ENCODE results near the gene IFNL4.

Gene IFNL4
- long read RNA-seq: 0 reads

GRCh38 chr19:39248806-39249205 is at the start of gene IFNL4:
IFNL4 (minus strand) TSS chr19:39248856.
- no peak within 1 kb of the TSS for H3K4me3 ChIP-seq (replicated peaks; ENCODE audit: insufficient read depth, low read length)
- DNase-seq (ENCODE audit: low read depth in 1 of 2, low spot score in 1 of 2): no peak
- H3K27ac ChIP-seq (replicated peaks): no peak within 1 kb of the TSS
- TF ChIP-seq POLR2AphosphoS5 (IDR thresholded peaks at IDR 0.05; ENCODE audit: low read depth) (no peak), GABPA (IDR thresholded peaks at IDR 0.05; ENCODE audit: low read depth) (no peak), SPI1 (IDR thresholded peaks at IDR 0.05; ENCODE audit: borderline replicate concordance, low read depth) (no peak), CTCF (IDR thresholded peaks at IDR 0.05; ENCODE audit: insufficient read depth, low read length) (no peak)
- TF ChIP-seq, protein P1, sequence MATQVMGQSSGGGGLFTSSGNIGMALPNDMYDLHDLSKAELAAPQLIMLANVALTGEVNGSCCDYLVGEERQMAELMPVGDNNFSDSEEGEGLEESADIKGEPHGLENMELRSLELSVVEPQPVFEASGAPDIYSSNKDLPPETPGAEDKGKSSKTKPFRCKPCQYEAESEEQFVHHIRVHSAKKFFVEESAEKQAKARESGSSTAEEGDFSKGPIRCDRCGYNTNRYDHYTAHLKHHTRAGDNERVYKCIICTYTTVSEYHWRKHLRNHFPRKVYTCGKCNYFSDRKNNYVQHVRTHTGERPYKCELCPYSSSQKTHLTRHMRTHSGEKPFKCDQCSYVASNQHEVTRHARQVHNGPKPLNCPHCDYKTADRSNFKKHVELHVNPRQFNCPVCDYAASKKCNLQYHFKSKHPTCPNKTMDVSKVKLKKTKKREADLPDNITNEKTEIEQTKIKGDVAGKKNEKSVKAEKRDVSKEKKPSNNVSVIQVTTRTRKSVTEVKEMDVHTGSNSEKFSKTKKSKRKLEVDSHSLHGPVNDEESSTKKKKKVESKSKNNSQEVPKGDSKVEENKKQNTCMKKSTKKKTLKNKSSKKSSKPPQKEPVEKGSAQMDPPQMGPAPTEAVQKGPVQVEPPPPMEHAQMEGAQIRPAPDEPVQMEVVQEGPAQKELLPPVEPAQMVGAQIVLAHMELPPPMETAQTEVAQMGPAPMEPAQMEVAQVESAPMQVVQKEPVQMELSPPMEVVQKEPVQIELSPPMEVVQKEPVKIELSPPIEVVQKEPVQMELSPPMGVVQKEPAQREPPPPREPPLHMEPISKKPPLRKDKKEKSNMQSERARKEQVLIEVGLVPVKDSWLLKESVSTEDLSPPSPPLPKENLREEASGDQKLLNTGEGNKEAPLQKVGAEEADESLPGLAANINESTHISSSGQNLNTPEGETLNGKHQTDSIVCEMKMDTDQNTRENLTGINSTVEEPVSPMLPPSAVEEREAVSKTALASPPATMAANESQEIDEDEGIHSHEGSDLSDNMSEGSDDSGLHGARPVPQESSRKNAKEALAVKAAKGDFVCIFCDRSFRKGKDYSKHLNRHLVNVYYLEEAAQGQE (IDR thresholded peaks at IDR 0.05; ENCODE audit: insufficient replicate concordance, low read depth): no peak
- peaks cover 12% of the 10 kb centered on the region for H3K27me3 ChIP-seq (ENCODE audit: insufficient read depth, poor library complexity, severe bottlenecking)

GRCh38 chr19:39297931-39298634 is 49.4 kb upstream of the IFNL4 start:
- TF ChIP-seq SPI1 (IDR thresholded peaks at IDR 0.05; ENCODE audit: borderline replicate concordance, low read depth) (no peak), POLR2AphosphoS5 (IDR thresholded peaks at IDR 0.05; ENCODE audit: low read depth) (no peak), GABPA (IDR thresholded peaks at IDR 0.05; ENCODE audit: low read depth) (no peak), CTCF (IDR thresholded peaks at IDR 0.05; ENCODE audit: insufficient read depth, low read length) (no peak)
- TF ChIP-seq, protein P1 (IDR thresholded peaks at IDR 0.05; ENCODE audit: insufficient replicate concordance, low read depth): no peak

GRCh38 chr19:39296906-39297305 is 48.2 kb upstream of the IFNL4 start:
- H3K27me3 ChIP-seq (ENCODE audit: insufficient read depth, poor library complexity, severe bottlenecking): no peaks in the 10 kb centered on the region
- H3K4me3 ChIP-seq (replicated peaks; ENCODE audit: insufficient read depth, low read length): no peak overlapping the region
- H3K27ac ChIP-seq (replicated peaks): no peak overlapping the region
- TF ChIP-seq CTCF (IDR thresholded peaks at IDR 0.05; ENCODE audit: insufficient read depth, low read length) (no peak), POLR2AphosphoS5 (IDR thresholded peaks at IDR 0.05; ENCODE audit: low read depth) (no peak), SPI1 (IDR thresholded peaks at IDR 0.05; ENCODE audit: borderline replicate concordance, low read depth) (no peak), GABPA (IDR thresholded peaks at IDR 0.05; ENCODE audit: low read depth) (no peak)
- TF ChIP-seq, protein P1 (IDR thresholded peaks at IDR 0.05; ENCODE audit: insufficient replicate concordance, low read depth): no peak
- DNase-seq (ENCODE audit: low read depth in 1 of 2, low spot score in 1 of 2): no peak

More at GRCh38 chr19:39297931-39298634, 49.4 kb upstream of the IFNL4 start:
- Histone ChIP-seq H3K4me3 (replicated peaks; ENCODE audit: insufficient read depth, low read length) (no peak overlapping the region), H3K27ac (replicated peaks) (no peak overlapping the region), H3K27me3 (ENCODE audit: insufficient read depth, poor library complexity, severe bottlenecking) (no peaks in the 10 kb centered on the region)
- no peak for DNase-seq (ENCODE audit: low read depth in 1 of 2, low spot score in 1 of 2)

Data from HL-60 (cell line).